Inferior parietal cortex (tissue), 1 donor: ENCODE measurements around the gene CELF4.

Source experiments
- DNase-seq: peaks from one replicate; pipeline ENCODE4 v3.0.0-alpha.2; 2016; ENCODE audit errors: extremely low spot score

The CELF4 gene

GRCh38 chr18:37495354-37495753, 70.2 kb downstream of the CELF4 start:
- no peak for DNase-seq

DNA sequence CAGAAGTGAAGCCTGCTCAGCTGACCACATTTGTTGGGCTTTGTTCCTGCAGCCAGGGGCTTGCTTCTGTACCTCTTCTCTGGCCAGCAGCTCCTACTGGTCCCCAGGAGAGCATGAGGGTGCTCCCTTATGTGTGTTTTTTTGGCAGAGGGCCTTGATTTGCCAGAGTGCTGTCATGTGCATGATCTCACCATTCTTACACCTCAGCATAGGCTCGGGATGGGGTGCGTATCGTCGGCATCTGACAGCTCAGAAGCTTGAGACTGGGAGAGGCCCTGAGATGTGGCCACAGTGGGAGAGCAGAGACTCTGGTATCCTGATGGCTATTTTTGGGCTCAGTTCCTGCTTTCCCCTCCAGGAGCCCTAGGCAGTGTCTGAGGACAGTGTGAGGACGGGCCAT, 71.2 kb downstream of the CELF4 start:
- no peak for DNase-seq

GRCh38 chr18:37493352-37493935, 72.2 kb downstream of the CELF4 start:
- DNase-seq: no peak

GRCh38 chr18:37492952-37493351, 72.6 kb downstream of the CELF4 start:
- DNase-seq: no peak

GRCh38 chr18:37491526-37491925, 74.1 kb downstream of the CELF4 start:
- DNase-seq: no peak

- no peak for DNase-seq
Measured at GRCh38 chr18:37489998-37490397, 75.6 kb downstream of the CELF4 start.

- DNase-seq: no peak
Measured at GRCh38 chr18:37489011-37489410, 76.6 kb downstream of the CELF4 start.

- no peak for DNase-seq
Measured at GRCh38 chr18:37487400-37487867, 78.2 kb downstream of the CELF4 start.

GRCh38 chr18:37486848-37487247, 78.8 kb downstream of the CELF4 start:
- no peak for DNase-seq

- no peak for DNase-seq
Measured at GRCh38 chr18:37484983-37485834, 80.4 kb downstream of the CELF4 start.

DNA sequence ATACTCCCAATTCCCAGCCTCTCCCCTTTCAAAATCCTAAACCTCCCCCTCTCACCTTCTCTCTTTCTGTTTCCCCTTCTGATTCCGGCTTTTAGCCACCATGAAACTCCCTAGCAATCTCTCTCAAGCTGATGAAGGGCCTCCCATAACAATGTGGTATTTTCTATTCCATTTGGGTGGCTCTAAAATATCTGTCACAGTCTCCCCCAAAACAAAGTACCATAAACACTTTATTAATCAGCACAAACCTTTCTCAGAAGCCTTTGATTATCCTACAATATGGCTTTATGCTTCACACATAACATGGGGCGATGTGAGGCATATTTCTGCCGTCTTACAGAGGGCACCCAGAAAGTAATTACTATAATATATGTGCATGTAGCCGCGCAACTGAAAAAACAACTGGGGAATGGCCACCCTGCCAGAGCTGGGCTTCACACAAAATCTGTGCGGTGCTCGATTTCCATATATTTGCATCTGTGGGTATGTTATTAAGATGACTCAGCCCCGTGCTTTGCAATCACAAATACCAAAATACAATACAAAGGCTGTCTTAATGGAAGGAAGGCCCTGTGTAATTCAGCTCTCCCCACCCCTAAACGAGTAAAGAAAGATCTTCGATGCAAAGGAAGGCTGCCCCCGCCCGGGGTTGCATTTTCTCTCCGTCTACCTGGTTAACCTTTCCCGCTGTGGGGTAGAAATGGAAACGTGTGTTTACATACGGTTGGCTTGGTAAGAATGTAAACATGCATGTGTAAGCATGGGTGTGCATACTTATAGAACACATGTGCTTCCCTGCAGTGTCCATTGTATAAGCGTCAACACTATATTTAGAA, 81.4 kb downstream of the CELF4 start:
- DNase-seq: no peak

- no peak for DNase-seq
Measured at GRCh38 chr18:37483221-37483971, 82.2 kb downstream of the CELF4 start.

GRCh38 chr18:37482433-37482832, 83.2 kb downstream of the CELF4 start:
- no peak for DNase-seq

- no peak for DNase-seq
Measured at GRCh38 chr18:37482002-37482401, 83.6 kb downstream of the CELF4 start.

- no peak for DNase-seq
Measured at GRCh38 chr18:37481491-37481890, 84.1 kb downstream of the CELF4 start.

DNA sequence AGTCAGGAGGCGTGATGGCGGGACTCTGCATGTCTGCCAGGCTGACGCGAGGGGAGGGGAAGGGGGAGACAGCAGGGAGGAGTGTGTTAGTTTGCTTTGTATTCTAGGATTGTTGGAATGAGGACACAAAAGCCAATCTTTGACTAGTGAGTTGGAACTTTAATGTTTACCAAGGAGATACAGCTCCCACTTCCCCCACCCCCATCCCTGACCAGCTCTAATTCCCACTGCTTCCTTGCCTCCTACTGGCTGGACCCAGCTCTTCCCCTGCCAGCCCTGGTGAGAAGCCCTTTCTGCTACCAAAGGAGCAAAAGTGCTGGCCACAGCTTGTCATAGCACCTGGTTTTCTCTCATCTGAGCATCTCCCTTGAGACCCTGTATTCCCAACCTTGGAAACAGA, 84.5 kb downstream of the CELF4 start:
- no peak for DNase-seq

- DNase-seq: no peak
Measured at GRCh38 chr18:37476611-37477295, 88.8 kb downstream of the CELF4 start.

GRCh38 chr18:37476182-37476581, 89.4 kb downstream of the CELF4 start:
- DNase-seq: peak; percentile 55

DNA sequence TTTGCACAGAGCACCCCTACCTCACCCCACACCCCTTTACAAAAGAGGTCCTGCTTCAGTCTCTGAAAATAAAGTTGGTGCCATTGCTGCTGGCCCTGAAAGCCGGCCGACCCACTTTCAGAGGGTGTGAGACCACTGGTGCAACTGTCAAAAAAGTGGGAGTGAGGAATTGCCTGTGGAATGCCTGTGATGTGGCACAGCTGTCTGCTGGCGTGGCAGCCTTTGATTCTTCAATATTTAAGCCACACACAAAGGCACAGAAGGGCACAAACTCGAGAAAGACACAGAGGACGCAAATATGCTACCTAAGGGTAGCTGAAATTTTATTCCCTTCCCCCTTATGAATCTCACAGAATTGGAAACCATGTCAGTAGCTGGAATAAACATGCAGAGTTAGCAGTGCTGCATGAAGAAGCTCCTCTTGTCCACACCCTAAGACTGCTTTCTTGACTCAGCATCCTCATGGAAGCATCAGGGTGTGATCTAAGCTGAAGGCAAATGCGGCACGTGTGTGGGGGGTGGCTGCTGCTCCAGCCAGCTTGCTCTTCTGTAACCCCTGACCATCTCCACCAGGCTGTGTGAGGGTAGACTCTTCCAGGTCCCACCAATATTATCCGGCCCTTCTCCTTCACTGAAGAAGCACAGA, 92.3 kb downstream of the CELF4 start:
- no peak for DNase-seq

DNA sequence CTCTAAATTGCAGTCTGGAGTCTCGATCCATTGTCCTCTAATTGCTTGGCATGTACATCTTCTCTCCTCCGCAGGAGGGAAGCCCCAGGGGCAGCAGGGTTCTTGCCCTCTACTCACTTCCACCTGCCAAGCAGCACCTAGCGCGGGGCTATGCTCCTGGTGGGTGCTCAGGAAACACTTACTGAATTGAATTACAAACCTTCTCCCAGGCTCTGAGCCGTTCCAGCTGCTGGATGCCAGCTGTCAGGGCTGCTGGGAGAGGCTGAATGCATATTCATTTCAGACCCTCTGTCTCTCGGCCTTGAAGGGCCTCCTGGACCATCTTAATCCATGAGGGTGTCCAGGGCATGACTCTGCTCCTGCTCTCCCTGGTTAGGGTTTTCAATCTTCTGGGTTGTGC, 94.0 kb downstream of the CELF4 start:
- no peak for DNase-seq

DNA sequence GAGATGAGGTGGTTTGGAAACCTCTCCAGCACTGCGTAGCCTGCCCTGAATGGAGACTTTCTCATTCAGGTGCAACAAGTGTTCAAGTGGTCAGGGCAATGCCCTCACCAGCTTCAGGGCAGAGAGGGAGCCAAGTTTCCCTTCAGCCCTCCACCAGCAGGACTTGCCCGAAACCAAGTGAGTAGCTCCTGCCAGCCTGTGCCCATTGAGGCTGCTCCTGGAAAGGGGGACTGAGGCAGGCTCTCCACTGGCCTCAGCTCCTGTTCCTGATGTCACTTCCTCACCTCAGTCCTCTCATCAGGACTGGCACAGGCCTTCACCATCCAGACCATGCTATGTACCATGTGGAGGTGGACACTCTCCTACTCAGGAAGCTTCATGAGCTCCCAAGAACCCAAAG, 94.6 kb downstream of the CELF4 start:
- no peak for DNase-seq
